Endodermal cell (in vitro differentiated cells): ENCODE results near the gene TP73. TPM values are rescaled to one million over a fixed set of nuclear protein-coding genes. Genes with fewer than 3 reads are reported as not detected.

Experiments
- DNase-seq: peaks from one replicate; pipeline ENCODE4 v3.0.0-alpha.2; 2017
- H3K27ac ChIP-seq: 2 replicates; pipeline ENCODE4 v1.5.1; 2013; ENCODE audit warnings: mild to moderate bottlenecking, low read depth, low read length, moderate library complexity
- H3K27me3 ChIP-seq: 2 replicates; pipeline ENCODE4 v1.6.1; 2013; ENCODE audit warnings: mild to moderate bottlenecking, low read length, moderate library complexity; ENCODE audit not compliant: insufficient read depth, control insufficient read depth, poor library complexity, severe bottlenecking
- H3K36me3 ChIP-seq: 2 replicates; pipeline ENCODE4 v1.7.0; 2013; ENCODE audit warnings: mild to moderate bottlenecking, low read length, moderate library complexity; ENCODE audit not compliant: control insufficient read depth, insufficient read depth
- H3K4me1 ChIP-seq: one replicate; pipeline ENCODE4 v1.7.0; 2013; ENCODE audit warnings: low read length; ENCODE audit not compliant: control insufficient read depth, insufficient read depth
- H3K4me3 ChIP-seq: 2 replicates; pipeline ENCODE4 v1.5.1; 2013; ENCODE audit warnings: mild to moderate bottlenecking, low read length, moderate library complexity
- H3K9ac ChIP-seq: 2 replicates; pipeline ENCODE4 v1.6.1; 2013; ENCODE audit warnings: mild to moderate bottlenecking, low read length, moderate library complexity; ENCODE audit not compliant: poor library complexity, severe bottlenecking; ENCODE audit errors: extremely low read depth
- H3K9me3 ChIP-seq: 2 replicates; pipeline ENCODE4 v1.6.1; 2013; ENCODE audit warnings: mild to moderate bottlenecking, low read length, moderate library complexity; ENCODE audit not compliant: control insufficient read depth
- H3K27ac Mint-ChIP-seq: 2 replicates; pipeline ENCODE4 v1.8.0; 2020; ENCODE audit warnings: mixed read lengths
- H3K27me3 Mint-ChIP-seq: 2 replicates; pipeline ENCODE4 v1.8.0; 2021; ENCODE audit warnings: mild to moderate bottlenecking, mixed read lengths; ENCODE audit not compliant: insufficient read depth
- H3K36me3 Mint-ChIP-seq: 2 replicates; pipeline ENCODE4 v1.8.0; 2020; ENCODE audit warnings: low read depth, mixed read lengths
- H3K4me1 Mint-ChIP-seq: 2 replicates; pipeline ENCODE4 v1.8.0; 2020; ENCODE audit warnings: mixed read lengths
- H3K4me3 Mint-ChIP-seq: 2 replicates; pipeline ENCODE4 v1.8.0; 2020; ENCODE audit warnings: mild to moderate bottlenecking, moderate library complexity, mixed read lengths
- H3K9me3 Mint-ChIP-seq: 2 replicates; pipeline ENCODE4 v1.8.0; 2020; ENCODE audit warnings: mild to moderate bottlenecking, mixed read lengths
- WGBS, 2 experiments: methylation state at CpG; one replicate each; pipeline versions ENCODE4 v1.1.5 to v1.1.7; 2013; ENCODE audit warnings: missing lambda C conversion rate in 2 of 2, mixed read lengths in 1 of 2; ENCODE audit not compliant: insufficient coverage in 1 of 2, insufficient read length in 1 of 2; 5-methylcytosine and 5-hydroxymethylcytosine counted together
- total RNA-seq, 2 donors: library from RNA; stranded (reverse); fragmentation: NEBNext Ultra II Directional in 1 of 2; extraction: Animal tissue kit (Norgen Biotek cat#: 25700) in 1 of 2; gene quantifications; 2 replicates in 1 of 2; 3 replicates in 1 of 2; pipeline ENCODE4 v1.2.1, GENCODE V29; 2021
- TF ChIP-seq, protein P1 (sequence below): fragments of 200-600 bp; sonication (generic); conservative IDR thresholded peaks from 2 replicates; pipeline ENCODE4 v1.5.0; 2021; ENCODE audit warnings: antibody characterized with exemption, mild to moderate bottlenecking

The TP73 gene
- total RNA-seq, 2 donors from 2014 or later, result 3.4 to 3.5 TPM

DNA sequence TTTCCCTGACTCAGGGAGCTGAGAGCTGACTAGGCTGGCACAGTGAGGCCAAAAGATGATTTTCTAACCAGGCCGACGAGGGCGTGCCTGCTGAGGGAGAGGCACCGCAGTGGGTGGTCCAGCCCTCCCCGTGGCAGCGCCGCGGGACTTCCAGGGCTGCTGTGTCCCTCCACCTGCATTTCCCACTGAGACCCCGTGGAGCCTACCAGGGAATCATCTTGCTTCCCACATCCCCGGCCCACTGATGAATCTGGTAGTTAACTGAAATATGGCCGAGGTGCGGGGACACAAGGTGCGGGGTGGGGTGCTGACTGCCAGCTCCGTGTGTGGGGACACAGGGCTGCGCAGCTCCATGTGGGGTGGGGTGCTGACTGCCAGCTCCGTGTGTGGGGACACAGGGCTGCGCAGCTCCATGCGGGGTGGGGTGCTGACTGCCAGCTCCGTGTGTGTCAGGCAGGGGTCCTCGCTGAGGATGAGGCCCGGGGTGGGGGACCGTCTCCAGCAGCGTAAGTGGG, 12.9 kb upstream of the TP73 start:
- H3K36me3 Mint-ChIP-seq, result peaks cover 49% of the 10 kb centered on the region

DNA sequence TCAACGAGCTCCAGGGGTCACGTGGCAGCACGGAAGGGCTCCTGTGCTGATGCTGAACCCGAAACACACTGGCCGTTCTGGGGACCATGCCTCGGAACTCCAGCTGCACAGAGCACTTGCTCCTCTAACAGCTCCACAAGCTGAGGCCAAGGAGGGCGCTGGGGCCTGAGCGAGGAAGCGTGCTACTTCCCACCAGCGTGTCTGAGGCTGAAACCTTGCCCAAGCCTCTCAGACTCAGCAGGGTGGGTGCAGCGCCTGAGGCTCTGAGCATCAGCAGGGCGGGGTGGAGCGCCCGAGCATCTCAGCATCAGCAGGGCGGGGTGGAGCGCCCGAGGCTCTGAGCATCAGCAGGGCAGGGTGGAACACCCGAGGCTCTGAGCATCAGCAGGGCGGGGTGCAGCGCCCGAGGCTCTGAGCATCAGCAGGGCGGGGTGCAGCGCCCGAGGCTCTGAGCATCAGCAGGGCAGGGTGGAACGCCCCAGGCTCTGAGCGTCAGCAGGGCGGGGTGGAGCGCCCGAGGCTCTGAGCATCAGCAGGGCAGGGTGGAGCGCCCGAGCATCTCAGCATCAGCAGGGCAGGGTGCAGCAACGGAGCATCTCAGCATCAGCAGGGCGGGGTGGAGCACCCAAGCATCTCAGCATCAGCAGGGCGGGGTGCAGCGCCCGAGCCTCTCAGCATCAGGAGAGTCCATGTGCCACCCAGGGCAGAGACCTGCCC, 12.0 kb upstream of the TP73 start:
- Histone ChIP-seq H3K36me3 (peaks cover 27% of the 10 kb centered on the region), H3K4me3 (no peak overlapping the region), H3K27ac (no peak overlapping the region), H3K9me3 (no peaks in the 10 kb centered on the region), H3K4me1 (no peaks in the 10 kb centered on the region), H3K9ac (no peak overlapping the region), H3K27me3 (no peaks in the 10 kb centered on the region)
- H3K27ac Mint-ChIP-seq, result no peak overlapping the region
- H3K4me1 Mint-ChIP-seq, result no peaks in the 10 kb centered on the region
- no peaks in the 10 kb centered on the region for H3K27me3 Mint-ChIP-seq
- 90 to 92% methylated on average over 17 to 36 of the region's 36 CpGs for WGBS, 2 experiments
- H3K4me3 Mint-ChIP-seq, result no peak overlapping the region
- no peaks in the 10 kb centered on the region for H3K9me3 Mint-ChIP-seq
- TF ChIP-seq, protein P1, sequence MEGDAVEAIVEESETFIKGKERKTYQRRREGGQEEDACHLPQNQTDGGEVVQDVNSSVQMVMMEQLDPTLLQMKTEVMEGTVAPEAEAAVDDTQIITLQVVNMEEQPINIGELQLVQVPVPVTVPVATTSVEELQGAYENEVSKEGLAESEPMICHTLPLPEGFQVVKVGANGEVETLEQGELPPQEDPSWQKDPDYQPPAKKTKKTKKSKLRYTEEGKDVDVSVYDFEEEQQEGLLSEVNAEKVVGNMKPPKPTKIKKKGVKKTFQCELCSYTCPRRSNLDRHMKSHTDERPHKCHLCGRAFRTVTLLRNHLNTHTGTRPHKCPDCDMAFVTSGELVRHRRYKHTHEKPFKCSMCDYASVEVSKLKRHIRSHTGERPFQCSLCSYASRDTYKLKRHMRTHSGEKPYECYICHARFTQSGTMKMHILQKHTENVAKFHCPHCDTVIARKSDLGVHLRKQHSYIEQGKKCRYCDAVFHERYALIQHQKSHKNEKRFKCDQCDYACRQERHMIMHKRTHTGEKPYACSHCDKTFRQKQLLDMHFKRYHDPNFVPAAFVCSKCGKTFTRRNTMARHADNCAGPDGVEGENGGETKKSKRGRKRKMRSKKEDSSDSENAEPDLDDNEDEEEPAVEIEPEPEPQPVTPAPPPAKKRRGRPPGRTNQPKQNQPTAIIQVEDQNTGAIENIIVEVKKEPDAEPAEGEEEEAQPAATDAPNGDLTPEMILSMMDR, result no peak
- H3K36me3 Mint-ChIP-seq, result peaks cover 44% of the 10 kb centered on the region
- no peak for DNase-seq

More for the DNA sequence above, 12.9 kb upstream of the TP73 start:
- no peaks in the 10 kb centered on the region for H3K4me1 Mint-ChIP-seq
- H3K27ac Mint-ChIP-seq, result no peak overlapping the region
- Histone ChIP-seq H3K9ac (no peak overlapping the region), H3K27me3 (no peaks in the 10 kb centered on the region), H3K36me3 (peaks cover 32% of the 10 kb centered on the region), H3K4me1 (no peaks in the 10 kb centered on the region), H3K27ac (no peak overlapping the region), H3K9me3 (no peaks in the 10 kb centered on the region), H3K4me3 (no peak overlapping the region)
- TF ChIP-seq, protein P1, result no peak
- no peak for DNase-seq
- 92 to 95% methylated on average over 18 to 23 of the region's 23 CpGs for WGBS, 2 experiments
- no peak overlapping the region for H3K4me3 Mint-ChIP-seq
- no peaks in the 10 kb centered on the region for H3K27me3 Mint-ChIP-seq
- H3K9me3 Mint-ChIP-seq, result no peaks in the 10 kb centered on the region

DNA sequence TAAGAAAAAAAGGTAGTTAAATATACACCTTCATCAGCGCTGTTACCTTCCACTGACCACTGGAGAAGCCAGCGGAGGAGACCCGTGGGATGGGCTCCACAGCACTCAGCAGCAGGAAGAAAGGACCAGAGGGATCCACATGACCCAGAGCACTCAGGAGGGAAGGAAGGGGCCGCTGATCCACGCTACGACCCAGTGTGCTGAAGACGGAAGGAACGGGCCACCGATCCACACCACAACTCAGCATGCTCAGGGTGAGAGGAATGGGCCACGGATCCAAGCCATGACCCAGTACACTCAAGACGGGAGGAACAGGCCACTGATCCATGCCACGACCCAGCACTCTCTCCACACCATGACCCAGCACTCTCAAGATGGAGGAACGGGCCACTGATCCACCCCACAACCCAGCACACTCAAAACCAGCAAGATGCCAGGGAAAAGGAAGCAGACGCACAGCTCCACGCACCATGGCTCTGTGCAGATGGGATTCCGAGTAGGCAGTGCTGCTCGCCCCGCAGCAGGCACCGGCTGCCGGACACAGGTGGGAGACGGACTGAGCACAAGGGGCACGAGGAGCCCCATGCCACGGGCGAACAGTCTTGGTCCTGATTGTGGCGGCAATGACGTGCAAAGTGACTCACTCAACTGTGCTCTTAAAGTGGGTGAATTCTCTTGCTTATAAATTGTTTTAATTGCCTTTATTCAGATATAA, 11.1 kb upstream of the TP73 start:
- 94 to 95% methylated on average over 17 to 26 of the region's 26 CpGs for WGBS, 2 experiments
- no peaks in the 10 kb centered on the region for H3K9me3 ChIP-seq
- TF ChIP-seq, protein P1, result no peak
- Mint-ChIP-seq H3K27me3 (no peaks in the 10 kb centered on the region), H3K9me3 (no peaks in the 10 kb centered on the region), H3K4me1 (no peaks in the 10 kb centered on the region), H3K36me3 (peaks cover 44% of the 10 kb centered on the region), H3K27ac (no peak overlapping the region), H3K4me3 (no peak overlapping the region)
- no peak for DNase-seq
- no peak overlapping the region for H3K4me3 ChIP-seq
- H3K4me1 ChIP-seq, result no peaks in the 10 kb centered on the region
- H3K36me3 ChIP-seq, result peaks cover 30% of the 10 kb centered on the region
- no peaks in the 10 kb centered on the region for H3K27me3 ChIP-seq
- no peak overlapping the region for H3K9ac ChIP-seq
- no peak overlapping the region for H3K27ac ChIP-seq
